ENCODE results near the gene ANP32A.
A peak's percentile ranks its signal among the peaks of the same experiment; 100 is the strongest.

ANP32A gene

DNA sequence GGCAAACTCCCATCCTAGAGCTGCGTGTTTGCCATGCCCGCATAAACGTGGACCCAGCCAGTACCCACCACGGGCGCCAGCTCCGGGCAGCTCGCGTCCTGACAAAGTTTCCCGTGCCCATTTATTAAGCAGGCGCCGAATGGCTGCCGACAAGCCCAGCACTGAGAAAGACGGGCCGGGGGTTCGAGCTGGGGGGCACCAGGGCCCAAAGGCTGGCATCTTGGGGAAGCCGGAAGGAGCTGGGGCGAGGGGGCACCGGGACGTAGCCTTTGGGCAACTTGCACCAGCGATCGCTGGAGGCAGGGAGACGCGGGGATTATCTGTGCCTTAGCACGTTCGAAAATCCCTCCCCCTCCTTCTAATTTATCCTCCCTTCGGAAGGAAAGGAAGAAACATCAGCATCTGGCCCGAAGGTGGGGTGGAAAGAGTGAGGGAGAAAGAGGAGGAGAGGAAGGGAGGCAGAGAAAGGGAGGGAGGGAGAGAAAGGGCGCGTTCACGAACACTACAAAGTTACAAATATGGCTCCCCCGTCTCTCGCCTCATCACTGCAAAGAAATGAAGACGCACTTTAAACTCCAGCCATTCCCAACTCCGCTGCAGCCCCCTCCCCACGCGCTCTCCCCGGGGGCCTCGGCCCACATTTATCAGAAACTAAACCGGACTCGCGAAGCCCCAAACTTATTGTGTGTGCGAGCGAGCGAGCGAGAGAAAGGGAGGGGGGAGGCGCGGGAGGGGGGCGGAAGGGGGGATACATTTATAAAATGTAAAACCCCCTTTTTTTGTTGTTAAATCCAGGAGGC, 1.0 kb downstream of the ANP32A start:
- no peak for DNase-seq (ENCODE audit: low read depth)

DNA sequence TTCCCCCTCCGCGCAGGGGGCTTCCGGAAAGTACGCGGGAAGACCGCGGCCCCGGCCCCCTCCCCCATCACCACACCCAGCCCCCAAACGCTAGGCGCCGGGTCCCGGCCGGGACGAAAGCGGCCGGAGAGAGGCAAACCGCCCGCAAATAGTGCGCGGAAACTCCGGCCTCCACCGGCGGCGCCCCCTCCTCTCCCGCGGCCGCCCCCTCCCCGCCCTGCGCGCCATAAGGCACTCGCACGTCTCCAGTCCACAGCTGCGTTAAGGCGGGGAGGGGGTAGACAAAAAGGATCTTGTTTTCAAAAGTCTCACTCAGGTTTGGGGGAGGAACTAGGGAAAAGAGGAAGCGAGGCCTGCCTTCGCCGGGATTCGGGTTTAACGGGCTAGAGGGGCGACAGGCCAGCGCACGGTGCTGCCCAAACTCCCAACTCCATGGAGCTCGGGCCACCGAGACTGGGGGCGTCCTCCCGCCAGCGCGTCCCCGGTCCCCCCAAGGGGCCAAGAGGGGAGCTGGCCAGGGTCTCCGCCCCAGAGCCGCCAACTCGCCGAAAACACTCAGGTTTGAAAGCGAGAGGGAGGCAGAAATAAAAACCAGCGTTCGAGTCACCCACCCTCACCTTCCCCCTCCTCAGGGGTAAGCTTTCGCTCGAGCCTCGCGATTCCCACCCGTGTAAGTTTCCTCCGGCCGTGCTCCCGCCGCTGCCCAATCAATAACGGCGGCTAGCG, 1.8 kb downstream of the ANP32A start:
- no peak for DNase-seq (ENCODE audit: low read depth)

- DNase-seq (ENCODE audit: low read depth) = peak; percentile 53
Measured at GRCh38 chr15:68818066-68818768, 2.5 kb downstream of the ANP32A start.

GRCh38 chr15:68817304-68818065, 3.2 kb downstream of the ANP32A start:
- DNase-seq (ENCODE audit: low read depth) = peak; percentile 61

GRCh38 chr15:68816795-68817303, 3.8 kb downstream of the ANP32A start:
- no peak for DNase-seq (ENCODE audit: low read depth)

DNA sequence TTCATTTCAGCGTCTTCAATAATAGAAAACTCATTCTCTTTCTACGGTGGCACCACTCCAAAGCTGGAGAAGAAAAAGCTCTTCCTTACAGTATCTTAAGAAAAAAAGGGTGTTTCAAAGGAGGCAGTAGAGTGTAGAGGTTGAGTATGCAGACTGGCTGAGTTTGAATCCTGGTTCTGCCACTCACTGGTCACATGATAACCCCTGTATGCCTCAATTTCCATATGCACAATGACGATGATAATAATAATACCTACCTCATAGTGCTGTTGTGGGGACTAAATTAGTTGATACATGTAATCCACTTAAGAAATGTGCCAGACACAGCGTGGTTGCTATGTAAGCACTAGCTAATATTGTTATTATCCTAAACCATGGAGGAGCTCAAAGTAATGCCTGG, 4.5 kb downstream of the ANP32A start:
- no peak for DNase-seq (ENCODE audit: low read depth)

DNA sequence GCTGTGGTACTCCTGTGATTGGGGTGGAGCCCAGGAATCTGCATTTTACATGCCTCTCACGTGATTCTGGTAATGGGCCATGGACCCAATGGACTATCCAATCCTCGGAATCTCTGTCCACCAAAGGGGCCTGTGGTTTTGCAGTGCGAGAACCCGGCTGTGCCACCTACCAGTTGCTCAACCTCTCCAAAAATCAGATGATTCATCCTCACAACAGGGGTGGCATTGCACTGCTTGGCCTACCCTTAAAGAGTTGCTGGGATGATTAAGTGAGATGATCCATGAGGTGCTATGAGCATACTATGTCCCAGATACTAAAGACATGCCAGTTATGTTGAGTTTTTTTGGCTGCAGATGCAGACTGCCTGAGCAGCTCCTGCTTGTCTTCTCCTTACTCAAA, 5.1 kb downstream of the ANP32A start:
- no peak for DNase-seq (ENCODE audit: low read depth)

DNA sequence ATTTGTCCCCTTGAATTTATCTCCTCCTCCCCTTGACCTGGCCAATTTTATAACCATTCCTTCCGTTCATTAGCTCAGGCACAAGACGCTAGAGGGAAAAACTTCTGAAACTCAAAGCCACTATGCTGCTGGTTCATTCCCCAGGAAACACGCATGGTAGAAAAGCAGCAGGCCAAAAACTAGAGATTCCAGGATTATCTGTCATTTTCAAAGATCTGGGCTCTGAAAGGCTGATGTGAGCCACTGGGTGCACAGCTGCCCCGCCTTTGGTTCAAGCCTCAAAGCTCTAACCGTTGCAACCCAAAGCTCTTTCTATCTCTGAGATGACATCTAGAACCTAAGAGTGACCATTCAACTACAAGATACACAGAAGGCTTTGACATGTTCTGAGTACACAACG, 6.1 kb downstream of the ANP32A start:
- no peak for DNase-seq (ENCODE audit: low read depth)

GRCh38 chr15:68812597-68813431, 7.9 kb downstream of the ANP32A start:
- no peak for DNase-seq (ENCODE audit: low read depth)

DNA sequence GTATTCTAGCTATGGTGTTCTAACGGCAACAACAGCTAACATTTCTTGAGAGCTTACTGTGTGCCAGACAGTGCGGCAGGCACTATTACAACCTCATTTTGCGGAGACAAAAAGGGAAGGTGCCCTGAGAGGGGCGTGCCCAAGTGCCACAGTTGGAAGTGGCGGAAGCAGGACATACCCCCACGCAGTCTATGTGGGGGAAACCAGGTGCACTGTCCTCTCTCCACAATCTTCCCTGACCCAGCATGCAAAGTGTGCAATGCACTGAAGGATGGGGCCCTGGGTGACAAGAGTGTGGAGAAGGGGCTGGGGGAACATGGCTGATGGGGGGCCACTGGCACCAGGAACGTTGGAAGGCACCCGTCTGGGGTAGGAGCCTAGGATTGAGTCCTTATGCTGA, 8.6 kb downstream of the ANP32A start:
- no peak for DNase-seq (ENCODE audit: low read depth)

- DNase-seq (ENCODE audit: low read depth) = no peak
Measured at GRCh38 chr15:68809517-68809916, 11.2 kb downstream of the ANP32A start.

GRCh38 chr15:68808770-68809169, 11.9 kb downstream of the ANP32A start:
- no peak for DNase-seq (ENCODE audit: low read depth)

DNA sequence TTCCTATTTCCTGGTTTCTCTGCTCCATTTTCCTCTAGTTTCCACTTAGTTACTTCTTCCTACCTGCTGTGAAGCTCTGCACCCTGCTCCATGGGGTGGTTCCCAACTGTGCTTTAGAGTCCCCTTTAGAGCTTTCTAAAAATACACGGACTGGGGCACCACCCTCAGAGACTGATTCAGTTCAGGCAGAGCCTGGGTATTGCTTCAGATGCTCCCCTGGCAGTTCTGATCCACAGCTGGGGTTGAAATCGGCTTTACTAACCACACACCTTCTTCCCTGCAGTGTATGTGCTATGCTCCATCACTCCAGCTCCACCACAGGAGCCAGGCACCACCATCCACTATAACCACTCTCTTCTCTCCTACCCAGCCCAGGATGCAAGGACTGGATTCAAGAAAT, 12.6 kb downstream of the ANP32A start:
- no peak for DNase-seq (ENCODE audit: low read depth)

- DNase-seq (ENCODE audit: low read depth) = no peak
Measured at GRCh38 chr15:68807249-68807648, 13.4 kb downstream of the ANP32A start.

- DNase-seq (ENCODE audit: low read depth) = no peak
Measured at GRCh38 chr15:68806220-68807060, 14.3 kb downstream of the ANP32A start.

DNA sequence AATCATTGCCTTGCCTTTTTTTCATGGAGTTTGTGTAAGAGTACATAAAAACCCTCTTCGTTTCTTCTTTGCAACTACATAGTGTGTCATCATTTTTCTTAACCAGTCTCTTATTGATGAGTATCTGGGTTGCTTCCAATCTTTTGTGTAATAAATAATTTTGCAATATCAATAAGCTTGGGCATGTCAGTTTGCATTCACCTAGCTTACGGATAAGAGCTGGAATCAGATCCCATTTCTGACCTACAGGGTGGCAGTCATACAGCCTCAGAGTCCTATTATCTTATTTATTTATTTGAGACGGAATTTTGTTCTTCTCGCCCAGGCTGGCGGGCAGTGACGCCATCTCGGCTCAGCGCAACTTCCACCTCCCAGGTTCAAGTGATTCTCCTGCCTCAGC, 18.3 kb downstream of the ANP32A start:
- no peak for DNase-seq (ENCODE audit: low read depth)

DNA sequence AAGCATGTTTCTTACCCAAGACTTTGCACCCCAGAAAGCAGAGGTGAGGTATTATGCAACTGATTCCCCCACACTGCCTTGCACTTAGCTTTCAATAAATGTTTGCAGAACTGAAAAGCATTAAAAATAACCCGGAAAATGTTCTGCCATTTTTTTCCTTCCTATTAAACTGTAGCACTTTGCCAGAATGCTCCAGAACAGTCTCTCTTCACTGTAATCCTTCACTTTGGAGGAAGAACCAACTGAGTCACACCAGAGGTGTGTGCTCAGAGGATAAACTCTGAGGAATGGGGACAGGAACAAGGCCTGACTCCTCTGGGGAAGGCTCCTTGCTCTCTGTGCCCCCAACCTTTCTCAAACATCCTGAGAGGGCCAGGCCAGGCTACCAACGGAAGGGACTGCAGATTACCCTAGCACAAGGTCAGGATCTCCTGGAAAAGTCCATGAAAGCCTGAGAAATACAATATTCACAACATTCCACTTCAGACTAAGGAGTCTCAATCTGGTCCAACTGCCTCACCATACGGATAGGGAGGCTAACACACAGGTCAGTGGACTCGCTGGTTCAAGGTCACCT, 19.0 kb downstream of the ANP32A start:
- DNase-seq (ENCODE audit: low read depth) = no peak

GRCh38 chr15:68800875-68801274, 19.8 kb downstream of the ANP32A start:
- no peak for DNase-seq (ENCODE audit: low read depth)

DNA sequence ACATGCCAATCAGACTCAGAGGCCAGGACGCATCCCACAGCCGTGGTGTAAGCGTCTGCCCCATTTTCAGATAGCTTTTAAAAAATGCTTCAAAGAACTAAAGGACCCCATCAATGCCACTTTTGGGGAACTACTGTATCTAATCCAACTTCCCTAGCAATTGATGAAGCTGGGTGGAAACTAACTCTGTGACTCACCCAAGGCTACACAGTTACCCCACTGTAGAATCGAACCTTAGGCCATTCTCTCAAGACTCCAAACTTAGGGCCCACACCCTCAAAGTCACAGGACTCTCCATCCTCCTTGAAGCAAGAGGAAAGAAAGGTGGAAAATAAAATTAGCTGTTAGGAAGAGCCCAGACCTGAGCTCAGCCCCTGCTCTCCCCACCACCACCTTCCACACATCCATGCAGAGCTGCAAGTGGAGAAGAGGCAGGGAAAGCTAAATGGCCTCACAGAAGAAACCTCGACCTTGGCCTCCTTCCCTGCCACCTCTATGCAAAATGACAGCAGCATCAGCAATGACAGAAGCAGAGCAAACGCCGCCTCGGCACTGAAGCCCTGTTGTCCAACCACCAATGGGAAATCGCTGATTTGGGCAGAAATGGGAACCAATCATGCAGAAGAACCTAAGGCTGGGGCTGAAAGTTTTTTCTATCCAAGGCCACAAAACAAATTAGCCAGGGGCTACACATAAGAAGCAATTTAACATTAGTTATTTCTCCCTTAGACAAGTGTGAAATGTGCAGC, 22.2 kb downstream of the ANP32A start:
- no peak for DNase-seq (ENCODE audit: low read depth)

All from activated T-cell treated with anti-CD3 and anti-CD28 coated beads for 1 hour (primary cell).